Measurements from ENCODE around the gene IVL.

The IVL gene

DNA sequence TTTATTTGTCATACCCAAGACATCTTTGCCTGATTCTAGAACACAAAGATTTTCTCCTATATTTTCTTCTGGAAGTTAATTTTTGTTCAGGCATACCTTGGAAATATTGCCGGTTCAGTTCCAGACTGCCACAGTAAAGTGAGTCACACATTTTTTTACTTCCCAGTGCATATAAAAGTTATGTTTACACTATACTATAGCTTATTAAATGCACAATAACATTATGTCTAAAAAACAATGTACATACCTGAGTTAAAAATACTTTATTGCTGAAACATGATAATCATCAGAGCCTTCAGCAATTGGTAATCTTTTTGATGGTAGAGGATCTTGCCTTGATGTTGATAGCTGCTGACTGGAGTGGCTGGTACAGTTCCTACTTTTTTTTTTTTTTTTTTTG lies 20.2 kb upstream of the IVL start:
- TF ChIP-seq EZH2phosphoT487 (IDR thresholded peaks at IDR 0.05; ENCODE audit: low read depth) = no peak
- TF ChIP-seq, protein P1, sequence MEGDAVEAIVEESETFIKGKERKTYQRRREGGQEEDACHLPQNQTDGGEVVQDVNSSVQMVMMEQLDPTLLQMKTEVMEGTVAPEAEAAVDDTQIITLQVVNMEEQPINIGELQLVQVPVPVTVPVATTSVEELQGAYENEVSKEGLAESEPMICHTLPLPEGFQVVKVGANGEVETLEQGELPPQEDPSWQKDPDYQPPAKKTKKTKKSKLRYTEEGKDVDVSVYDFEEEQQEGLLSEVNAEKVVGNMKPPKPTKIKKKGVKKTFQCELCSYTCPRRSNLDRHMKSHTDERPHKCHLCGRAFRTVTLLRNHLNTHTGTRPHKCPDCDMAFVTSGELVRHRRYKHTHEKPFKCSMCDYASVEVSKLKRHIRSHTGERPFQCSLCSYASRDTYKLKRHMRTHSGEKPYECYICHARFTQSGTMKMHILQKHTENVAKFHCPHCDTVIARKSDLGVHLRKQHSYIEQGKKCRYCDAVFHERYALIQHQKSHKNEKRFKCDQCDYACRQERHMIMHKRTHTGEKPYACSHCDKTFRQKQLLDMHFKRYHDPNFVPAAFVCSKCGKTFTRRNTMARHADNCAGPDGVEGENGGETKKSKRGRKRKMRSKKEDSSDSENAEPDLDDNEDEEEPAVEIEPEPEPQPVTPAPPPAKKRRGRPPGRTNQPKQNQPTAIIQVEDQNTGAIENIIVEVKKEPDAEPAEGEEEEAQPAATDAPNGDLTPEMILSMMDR (IDR thresholded peaks at IDR 0.05; ENCODE audit: low read depth, low read length) = no peak
- H4K20me1 ChIP-seq (ENCODE audit: insufficient read depth, low read length) = no peaks in the 10 kb centered on the region
- H3K4me3 ChIP-seq (ENCODE audit: low read length) = no peak overlapping the region
- no peak overlapping the region for H3K4me2 ChIP-seq (ENCODE audit: low read length)
- H2AFZ ChIP-seq (ENCODE audit: low read depth, low read length) = no peak overlapping the region
- H3K4me1 ChIP-seq (ENCODE audit: low read length) = peaks cover 9% of the 10 kb centered on the region
- no peaks in the 10 kb centered on the region for H3K79me2 ChIP-seq (ENCODE audit: low read length)
- peaks cover 61% of the 10 kb centered on the region for H3K27me3 ChIP-seq (ENCODE audit: low read depth, low read length)
- H3K9me3 ChIP-seq (ENCODE audit: insufficient read depth, low read length) = no peaks in the 10 kb centered on the region
- no peaks in the 10 kb centered on the region for H3K36me3 ChIP-seq (replicated peaks; ENCODE audit: low read depth, low read length)
- no peak overlapping the region for H3K9ac ChIP-seq (ENCODE audit: low read length)
- no peak overlapping the region for H3K27ac ChIP-seq (ENCODE audit: low read length)

- TF ChIP-seq, protein P1 (IDR thresholded peaks at IDR 0.05; ENCODE audit: low read depth, low read length) = no peak
- no peak for TF ChIP-seq EZH2phosphoT487 (IDR thresholded peaks at IDR 0.05; ENCODE audit: low read depth)
- Histone ChIP-seq H3K9ac (ENCODE audit: low read length) (no peak overlapping the region), H3K9me3 (ENCODE audit: insufficient read depth, low read length) (no peaks in the 10 kb centered on the region), H3K79me2 (ENCODE audit: low read length) (no peaks in the 10 kb centered on the region), H3K4me3 (ENCODE audit: low read length) (no peak overlapping the region), H4K20me1 (ENCODE audit: insufficient read depth, low read length) (no peaks in the 10 kb centered on the region), H3K27ac (ENCODE audit: low read length) (no peak overlapping the region), H3K4me2 (ENCODE audit: low read length) (no peak overlapping the region), H3K36me3 (replicated peaks; ENCODE audit: low read depth, low read length) (no peaks in the 10 kb centered on the region), H3K4me1 (ENCODE audit: low read length) (no peaks in the 10 kb centered on the region), H2AFZ (ENCODE audit: low read depth, low read length) (no peak overlapping the region), H3K27me3 (ENCODE audit: low read depth, low read length) (peaks cover 75% of the 10 kb centered on the region)
Measured at GRCh38 chr1:152899027-152899426, 9.3 kb upstream of the IVL start.

GRCh38 chr1:152899883-152900282 lies 8.5 kb upstream of the IVL start:
- Histone ChIP-seq H3K4me3 (ENCODE audit: low read length) (no peak overlapping the region), H2AFZ (ENCODE audit: low read depth, low read length) (no peak overlapping the region), H3K9ac (ENCODE audit: low read length) (no peak overlapping the region), H3K79me2 (ENCODE audit: low read length) (no peaks in the 10 kb centered on the region), H3K4me2 (ENCODE audit: low read length) (no peak overlapping the region), H3K4me1 (ENCODE audit: low read length) (no peaks in the 10 kb centered on the region), H4K20me1 (ENCODE audit: insufficient read depth, low read length) (no peaks in the 10 kb centered on the region), H3K9me3 (ENCODE audit: insufficient read depth, low read length) (no peaks in the 10 kb centered on the region), H3K27ac (ENCODE audit: low read length) (no peak overlapping the region), H3K27me3 (ENCODE audit: low read depth, low read length) (peaks cover 75% of the 10 kb centered on the region), H3K36me3 (replicated peaks; ENCODE audit: low read depth, low read length) (no peaks in the 10 kb centered on the region)
- TF ChIP-seq EZH2phosphoT487 (IDR thresholded peaks at IDR 0.05; ENCODE audit: low read depth) = no peak
- TF ChIP-seq, protein P1 (IDR thresholded peaks at IDR 0.05; ENCODE audit: low read depth, low read length) = no peak

GRCh38 chr1:152901631-152902030 lies 6.7 kb upstream of the IVL start:
- Histone ChIP-seq H4K20me1 (ENCODE audit: insufficient read depth, low read length) (no peaks in the 10 kb centered on the region), H3K79me2 (ENCODE audit: low read length) (no peaks in the 10 kb centered on the region), H3K4me3 (ENCODE audit: low read length) (no peak overlapping the region), H3K9ac (ENCODE audit: low read length) (no peak overlapping the region), H3K9me3 (ENCODE audit: insufficient read depth, low read length) (no peaks in the 10 kb centered on the region), H3K36me3 (replicated peaks; ENCODE audit: low read depth, low read length) (no peaks in the 10 kb centered on the region), H2AFZ (ENCODE audit: low read depth, low read length) (no peak overlapping the region), H3K4me1 (ENCODE audit: low read length) (no peaks in the 10 kb centered on the region), H3K4me2 (ENCODE audit: low read length) (no peak overlapping the region), H3K27me3 (ENCODE audit: low read depth, low read length) (peaks cover 73% of the 10 kb centered on the region), H3K27ac (ENCODE audit: low read length) (no peak overlapping the region)
- no peak for TF ChIP-seq EZH2phosphoT487 (IDR thresholded peaks at IDR 0.05; ENCODE audit: low read depth)
- TF ChIP-seq, protein P1 (IDR thresholded peaks at IDR 0.05; ENCODE audit: low read depth, low read length) = no peak

All from OCI-LY3 (cell line).